ENCODE data around the gene GPR87.

The GPR87 gene

GRCh38 chr3:151316267-151316991 lies at the start of gene GPR87:
Gene GPR87 (minus strand): TSS chr3:151316820. CDS start chr3:151300100, 16,720 bp downstream.
- Histone ChIP-seq H3K4me1 (ENCODE audit: control insufficient read depth, insufficient read depth, low read length) (peaks cover 38% of the 10 kb centered on the region), H3K27me3 (ENCODE audit: control insufficient read depth, insufficient read depth, low read length) (no peaks in the 10 kb centered on the region), H3K9me3 (ENCODE audit: control insufficient read depth, insufficient read depth, low read depth, low read length) (no peaks in the 10 kb centered on the region), H3K27ac (ENCODE audit: low read depth, low read length) (0 out of 2 replicates have a peak within 1 kb of the TSS, but pooled peaks have one; percentile 20), H3K9ac (ENCODE audit: low read length) (no peak within 1 kb of the TSS), H3K36me3 (ENCODE audit: control insufficient read depth, insufficient read depth, low read length) (no peaks in the 10 kb centered on the region), H3K4me3 (ENCODE audit: low read depth, low read length) (no peak within 1 kb of the TSS)

GRCh38 chr3:151362751-151363174 lies 46.1 kb upstream of the GPR87 start:
- Histone ChIP-seq H3K27me3 (ENCODE audit: control insufficient read depth, insufficient read depth, low read length) (no peaks in the 10 kb centered on the region), H3K4me1 (ENCODE audit: control insufficient read depth, insufficient read depth, low read length) (peaks cover 4% of the 10 kb centered on the region; the same call in 1 of the 2 replicates), H3K9ac (ENCODE audit: low read length) (no peak overlapping the region), H3K27ac (ENCODE audit: low read depth, low read length) (no peak overlapping the region), H3K36me3 (ENCODE audit: control insufficient read depth, insufficient read depth, low read length) (no peaks in the 10 kb centered on the region), H3K9me3 (ENCODE audit: control insufficient read depth, insufficient read depth, low read depth, low read length) (no peaks in the 10 kb centered on the region), H3K4me3 (ENCODE audit: low read depth, low read length) (no peak overlapping the region)

GRCh38 chr3:151357463-151357850 lies 40.8 kb upstream of the GPR87 start:
- H3K4me1 ChIP-seq (ENCODE audit: control insufficient read depth, insufficient read depth, low read length) = peaks cover 4% of the 10 kb centered on the region; the same call in 1 of the 2 replicates
- no peaks in the 10 kb centered on the region for H3K9me3 ChIP-seq (ENCODE audit: control insufficient read depth, insufficient read depth, low read depth, low read length)
- H3K27ac ChIP-seq (ENCODE audit: low read depth, low read length) = no peak overlapping the region
- H3K36me3 ChIP-seq (ENCODE audit: control insufficient read depth, insufficient read depth, low read length) = no peaks in the 10 kb centered on the region; the same call in 1 of the 2 replicates
- no peak overlapping the region for H3K4me3 ChIP-seq (ENCODE audit: low read depth, low read length)
- no peak overlapping the region for H3K9ac ChIP-seq (ENCODE audit: low read length)
- no peaks in the 10 kb centered on the region for H3K27me3 ChIP-seq (ENCODE audit: control insufficient read depth, insufficient read depth, low read length)

GRCh38 chr3:151356794-151357462 lies 40.3 kb upstream of the GPR87 start:
- H3K27me3 ChIP-seq (ENCODE audit: control insufficient read depth, insufficient read depth, low read length) = no peaks in the 10 kb centered on the region

GRCh38 chr3:151351648-151352047 lies 35.0 kb upstream of the GPR87 start:
- H3K4me1 ChIP-seq (ENCODE audit: control insufficient read depth, insufficient read depth, low read length) = peaks cover 17% of the 10 kb centered on the region
- H3K27me3 ChIP-seq (ENCODE audit: control insufficient read depth, insufficient read depth, low read length) = no peaks in the 10 kb centered on the region
- H3K27ac ChIP-seq (ENCODE audit: low read depth, low read length) = no peak overlapping the region
- no peak overlapping the region for H3K4me3 ChIP-seq (ENCODE audit: low read depth, low read length)
- H3K9me3 ChIP-seq (ENCODE audit: control insufficient read depth, insufficient read depth, low read depth, low read length) = no peaks in the 10 kb centered on the region
- no peaks in the 10 kb centered on the region; the same call in 1 of the 2 replicates for H3K36me3 ChIP-seq (ENCODE audit: control insufficient read depth, insufficient read depth, low read length)
- no peak overlapping the region for H3K9ac ChIP-seq (ENCODE audit: low read length)

More at GRCh38 chr3:151356794-151357462, 40.3 kb upstream of the GPR87 start:
- peaks cover 4% of the 10 kb centered on the region; the same call in 1 of the 2 replicates for H3K4me1 ChIP-seq (ENCODE audit: control insufficient read depth, insufficient read depth, low read length)
- no peak overlapping the region for H3K9ac ChIP-seq (ENCODE audit: low read length)
- H3K36me3 ChIP-seq (ENCODE audit: control insufficient read depth, insufficient read depth, low read length) = no peaks in the 10 kb centered on the region; the same call in 1 of the 2 replicates
- H3K27ac ChIP-seq (ENCODE audit: low read depth, low read length) = no peak overlapping the region
- H3K9me3 ChIP-seq (ENCODE audit: control insufficient read depth, insufficient read depth, low read depth, low read length) = no peaks in the 10 kb centered on the region
- no peak overlapping the region for H3K4me3 ChIP-seq (ENCODE audit: low read depth, low read length)

GRCh38 chr3:151351219-151351618 lies 34.6 kb upstream of the GPR87 start:
- Histone ChIP-seq H3K4me3 (ENCODE audit: low read depth, low read length) (no peak overlapping the region), H3K9me3 (ENCODE audit: control insufficient read depth, insufficient read depth, low read depth, low read length) (no peaks in the 10 kb centered on the region), H3K4me1 (ENCODE audit: control insufficient read depth, insufficient read depth, low read length) (peaks cover 17% of the 10 kb centered on the region), H3K27ac (ENCODE audit: low read depth, low read length) (no peak overlapping the region), H3K27me3 (ENCODE audit: control insufficient read depth, insufficient read depth, low read length) (no peaks in the 10 kb centered on the region), H3K9ac (ENCODE audit: low read length) (no peak overlapping the region), H3K36me3 (ENCODE audit: control insufficient read depth, insufficient read depth, low read length) (no peaks in the 10 kb centered on the region; the same call in 1 of the 2 replicates)

- Histone ChIP-seq H3K4me1 (ENCODE audit: control insufficient read depth, insufficient read depth, low read length) (peaks cover 17% of the 10 kb centered on the region), H3K36me3 (ENCODE audit: control insufficient read depth, insufficient read depth, low read length) (no peaks in the 10 kb centered on the region), H3K9me3 (ENCODE audit: control insufficient read depth, insufficient read depth, low read depth, low read length) (no peaks in the 10 kb centered on the region), H3K27ac (ENCODE audit: low read depth, low read length) (no peak overlapping the region), H3K27me3 (ENCODE audit: control insufficient read depth, insufficient read depth, low read length) (no peaks in the 10 kb centered on the region), H3K9ac (ENCODE audit: low read length) (no peak overlapping the region), H3K4me3 (ENCODE audit: low read depth, low read length) (no peak overlapping the region)
Observed at GRCh38 chr3:151350656-151351055, 34.0 kb upstream of the GPR87 start.

- Histone ChIP-seq H3K27me3 (ENCODE audit: control insufficient read depth, insufficient read depth, low read length) (no peaks in the 10 kb centered on the region), H3K9ac (ENCODE audit: low read length) (no peak overlapping the region), H3K4me1 (ENCODE audit: control insufficient read depth, insufficient read depth, low read length) (peaks cover 17% of the 10 kb centered on the region), H3K9me3 (ENCODE audit: control insufficient read depth, insufficient read depth, low read depth, low read length) (no peaks in the 10 kb centered on the region), H3K27ac (ENCODE audit: low read depth, low read length) (no peak overlapping the region), H3K36me3 (ENCODE audit: control insufficient read depth, insufficient read depth, low read length) (no peaks in the 10 kb centered on the region), H3K4me3 (ENCODE audit: low read depth, low read length) (no peak overlapping the region)
Observed at GRCh38 chr3:151347432-151347831, 30.8 kb upstream of the GPR87 start.

GRCh38 chr3:151346292-151346691 lies 29.7 kb upstream of the GPR87 start:
- H3K27ac ChIP-seq (ENCODE audit: low read depth, low read length) = no peak overlapping the region
- no peaks in the 10 kb centered on the region for H3K27me3 ChIP-seq (ENCODE audit: control insufficient read depth, insufficient read depth, low read length)
- no peak overlapping the region for H3K4me3 ChIP-seq (ENCODE audit: low read depth, low read length)
- no peak overlapping the region for H3K9ac ChIP-seq (ENCODE audit: low read length)
- no peaks in the 10 kb centered on the region for H3K36me3 ChIP-seq (ENCODE audit: control insufficient read depth, insufficient read depth, low read length)
- H3K4me1 ChIP-seq (ENCODE audit: control insufficient read depth, insufficient read depth, low read length) = peaks cover 17% of the 10 kb centered on the region
- H3K9me3 ChIP-seq (ENCODE audit: control insufficient read depth, insufficient read depth, low read depth, low read length) = no peaks in the 10 kb centered on the region

GRCh38 chr3:151345859-151346258 lies 29.2 kb upstream of the GPR87 start:
- peaks cover 17% of the 10 kb centered on the region for H3K4me1 ChIP-seq (ENCODE audit: control insufficient read depth, insufficient read depth, low read length)
- H3K4me3 ChIP-seq (ENCODE audit: low read depth, low read length) = no peak overlapping the region
- H3K27ac ChIP-seq (ENCODE audit: low read depth, low read length) = no peak overlapping the region
- no peaks in the 10 kb centered on the region for H3K27me3 ChIP-seq (ENCODE audit: control insufficient read depth, insufficient read depth, low read length)
- no peak overlapping the region for H3K9ac ChIP-seq (ENCODE audit: low read length)
- H3K36me3 ChIP-seq (ENCODE audit: control insufficient read depth, insufficient read depth, low read length) = no peaks in the 10 kb centered on the region
- no peaks in the 10 kb centered on the region for H3K9me3 ChIP-seq (ENCODE audit: control insufficient read depth, insufficient read depth, low read depth, low read length)

- no peak overlapping the region for H3K27ac ChIP-seq (ENCODE audit: low read depth, low read length)
- H3K9me3 ChIP-seq (ENCODE audit: control insufficient read depth, insufficient read depth, low read depth, low read length) = no peaks in the 10 kb centered on the region
- no peak overlapping the region for H3K4me3 ChIP-seq (ENCODE audit: low read depth, low read length)
- H3K27me3 ChIP-seq (ENCODE audit: control insufficient read depth, insufficient read depth, low read length) = no peaks in the 10 kb centered on the region
- H3K36me3 ChIP-seq (ENCODE audit: control insufficient read depth, insufficient read depth, low read length) = no peaks in the 10 kb centered on the region
- no peak overlapping the region for H3K9ac ChIP-seq (ENCODE audit: low read length)
- H3K4me1 ChIP-seq (ENCODE audit: control insufficient read depth, insufficient read depth, low read length) = no peaks in the 10 kb centered on the region
Observed at GRCh38 chr3:151331696-151332095, 15.1 kb upstream of the GPR87 start.

Measured in HUES6 (cell line).